A549 (cell line): ENCODE results near the gene SETD3. TPM values are rescaled to one million over a fixed set of nuclear protein-coding genes. Genes with fewer than 3 reads are reported as not detected.
A peak's percentile ranks its signal among the peaks of the same experiment; 100 is the strongest.

Experiments used
- ATAC-seq, 2 experiments: fragments of 200-7000 bp in 1 of 2; fragments of >200 bp in 1 of 2; cut with Nextera tagmentation in 1 of 2; cut with Tn5 transposase in 1 of 2; 3 replicates each; pipeline versions ENCODE4 v1.8.0 to v1.9.1; 2018 to 2020; ENCODE audit warnings: mild to moderate bottlenecking in 1 of 2, moderate library complexity in 1 of 2
- CTCF ChIA-PET: fragments of 300-600 bp; sonication (Branson Sonifier 250); formaldehyde crosslinking; extraction: SDS; loops from one replicate; lab custom pipeline; 2021; ENCODE audit warnings: antibody characterized with exemption, inconsistent platforms; lab: Yijun Ruan, JAX
- POLR2A ChIA-PET: fragments of 350-600 bp; formaldehyde crosslinking; extraction: SDS; loops from one replicate; lab custom pipeline; 2021; ENCODE audit warnings: antibody characterized with exemption, inconsistent platforms; lab: Yijun Ruan, JAX
- DNase-seq, 2 experiments: peaks; one replicate each; pipeline versions ENCODE4 v3.0.0 to v3.0.0-alpha.2; 2011 to 2016; ENCODE audit warnings: low read depth in 1 of 2, low spot score in 1 of 2
- FAIRE-seq: peaks from 2 replicates; lab custom pipeline; 2011; peaks lifted over from hg19 to GRCh38; lab: Jason Lieb, UNC
- H3K27ac ChIP-seq, 2 experiments: fragments of >200 bp; sonication (Bioruptor Twin); formaldehyde crosslinking; 3 replicates each; pipeline ENCODE4 v1.5.1; 2016 to 2017
- H3K4me1 ChIP-seq: fragments of >200 bp; sonication (Bioruptor Twin); formaldehyde crosslinking; 3 replicates; pipeline ENCODE4 v1.6.1; 2016
- H3K4me2 ChIP-seq: fragments of >200 bp; sonication (Bioruptor Twin); formaldehyde crosslinking; 3 replicates; pipeline ENCODE4 v1.6.1; 2016
- H3K4me3 ChIP-seq: fragments of >200 bp; sonication (Bioruptor Twin); formaldehyde crosslinking; 3 replicates; pipeline ENCODE4 v1.5.1; 2016
- H3K9me3 ChIP-seq: fragments of >200 bp; sonication (Bioruptor Twin); formaldehyde crosslinking; 3 replicates; pipeline ENCODE4 v1.6.1; 2016
- ATOH8 ChIP-seq: fragments of 250-450 bp; sonication (Bioruptor Pico); IDR thresholded peaks from 2 replicates; pipeline ENCODE4 v1.5.0; 2020; ENCODE audit warnings: low read depth, mild to moderate bottlenecking, moderate library complexity
- CBX2 ChIP-seq: fragments of 200-600 bp; sonication (generic); IDR thresholded peaks from 2 replicates; pipeline ENCODE4 v1.6.1; 2016; ENCODE audit warnings: low read depth, mild to moderate bottlenecking, borderline replicate concordance
- CHD4 ChIP-seq: fragments of 200-600 bp; sonication (generic); IDR thresholded peaks from 2 replicates; pipeline ENCODE4 v1.6.1; 2016; ENCODE audit warnings: antibody characterized with exemption, mild to moderate bottlenecking, borderline replicate concordance
- E2F6 ChIP-seq: IDR thresholded peaks from 2 replicates; pipeline ENCODE4 v1.6.1; 2012; ENCODE audit warnings: low read depth, borderline replicate concordance
- ELK1 ChIP-seq: fragments of 150-350 bp; IDR thresholded peaks from 2 replicates; pipeline ENCODE4 v1.6.1; 2014; ENCODE audit warnings: low read depth, mild to moderate bottlenecking, low read length
- FOSB ChIP-seq: fragments of 250-450 bp; sonication (Bioruptor Pico); IDR thresholded peaks from 2 replicates; pipeline ENCODE4 v1.5.0; 2020; ENCODE audit warnings: mild to moderate bottlenecking, moderate library complexity
- FOSL2 ChIP-seq, 2 experiments: fragments of 450-650 bp in 1 of 2; fragments of >200 bp in 1 of 2; sonication (Bioruptor Twin) in 1 of 2; formaldehyde crosslinking; IDR thresholded peaks; 2 replicates each; pipeline versions ENCODE4 v1.5.0 to v1.6.1; 2016 to 2020; ENCODE audit warnings: mild to moderate bottlenecking in 1 of 2, moderate library complexity in 1 of 2
- FOXS1 ChIP-seq: fragments of 250-450 bp; sonication (Bioruptor Pico); IDR thresholded peaks from 2 replicates; pipeline ENCODE4 v1.5.0; 2020; ENCODE audit warnings: mild to moderate bottlenecking, moderate library complexity
- HES2 ChIP-seq: fragments of >200 bp; sonication (Bioruptor Twin); formaldehyde crosslinking; IDR thresholded peaks from 2 replicates; pipeline ENCODE4 v1.6.1; 2016
- JUNB ChIP-seq: fragments of >200 bp; sonication (Bioruptor Twin); formaldehyde crosslinking; IDR thresholded peaks from 2 replicates; pipeline ENCODE4 v1.6.1; 2016
- MAZ ChIP-seq: fragments of 150-350 bp; IDR thresholded peaks from 2 replicates; pipeline ENCODE4 v1.6.1; 2014; ENCODE audit warnings: antibody characterized with exemption, low read depth, low read length, borderline replicate concordance
- NPAS2 ChIP-seq: fragments of 250-450 bp; sonication (Bioruptor Pico); IDR thresholded peaks from 2 replicates; pipeline ENCODE4 v1.8.0; 2022; ENCODE audit warnings: mild to moderate bottlenecking, moderate library complexity, borderline replicate concordance
- REST ChIP-seq: fragments of 200-600 bp; sonication (generic); IDR thresholded peaks from 2 replicates; pipeline ENCODE4 v1.6.1; 2016; ENCODE audit warnings: antibody characterized with exemption, mild to moderate bottlenecking, moderate library complexity
- RNF2 ChIP-seq: fragments of 200-600 bp; sonication (generic); IDR thresholded peaks from 2 replicates; pipeline ENCODE4 v1.6.1; 2016; ENCODE audit warnings: low read depth, mild to moderate bottlenecking, antibody characterized with exemption, moderate library complexity, borderline replicate concordance
- SMC3 ChIP-seq: fragments of >200 bp; sonication (Bioruptor Twin); formaldehyde crosslinking; IDR thresholded peaks from 3 replicates; pipeline ENCODE4 v1.6.1; 2018; ENCODE audit warnings: inconsistent platforms
- SREBF2 ChIP-seq: fragments of 450-650 bp; IDR thresholded peaks from 2 replicates; pipeline ENCODE4 v1.6.1; 2014; ENCODE audit warnings: mild to moderate bottlenecking, moderate library complexity
- WGBS: methylation state at CpG from one replicate; pipeline ENCODE4 v1.1.6; 2017; ENCODE audit errors: missing lambda C conversion rate; 5-methylcytosine and 5-hydroxymethylcytosine counted together
- polyA plus RNA-seq, 4 experiments: library from polyadenylated mRNA; depleted of rRNA in 3 of 4; stranded (reverse); fragments of >200 nt; fragmentation: RNase III in 1 of 4; extraction: RNeasy Plus Mini Kit Qiagen cat#74134 plus additional on column Dnase treatment in 1 of 4; gene quantifications; 2 replicates in 3 of 4; 3 replicates in 1 of 4; pipeline ENCODE4 v1.2.3, GENCODE V29; 2011 to 2017

SETD3 gene
- polyA plus RNA-seq, 2 of the 4 experiments (the other 2 are of a cell fraction): 43.1 to 59.7 TPM

GRCh38 chr14:99507860-99508640 is 27.4 kb upstream of the SETD3 start:
- FAIRE-seq: no peak
- no peak overlapping the region for H3K4me3 ChIP-seq
- CTCF ChIA-PET: interaction anchor here (1.0 to 1.9 kb wide), 4 partner anchors 10 to 377 kb away, joined by 3 to 11 read pairs (median 3); no protein-coding TSS in a partner anchor
- TF ChIP-seq ATOH8 (CRISPR knock-in tag) (no peak), E2F6 (no peak), FOSL2 (IDR thresholded peaks at IDR 0.05) (no peak), FOSL2 (CRISPR knock-in tag; IDR thresholded peaks at IDR 0.05) (no peak), HES2 (no peak), REST (no peak), RNF2 (no peak), FOSB (CRISPR knock-in tag) (no peak), JUNB (no peak), FOXS1 (CRISPR knock-in tag) (no peak), SMC3 (no peak), SREBF2 (no peak), MAZ (no peak), ELK1 (no peak), CHD4 (no peak), CBX2 (no peak)
- H3K4me1 ChIP-seq: no peaks in the 10 kb centered on the region
- peak; percentile 16 to 19; a peak in 3 of 6 replicates for ATAC-seq
- no peak overlapping the region for H3K4me2 ChIP-seq
- no peak for DNase-seq
- 91% methylated on average over 13 of the region's 13 CpGs for WGBS
- H3K27ac ChIP-seq: no peak overlapping the region
- H3K9me3 ChIP-seq: no peaks in the 10 kb centered on the region
- POLR2A ChIA-PET: no interaction called here

GRCh38 chr14:99506276-99506675 is 25.6 kb upstream of the SETD3 start:
- H3K27ac ChIP-seq: no peak overlapping the region
- no peaks in the 10 kb centered on the region for H3K4me1 ChIP-seq
- ATAC-seq (no peak), FAIRE-seq (no peak), DNase-seq (no peak)
- ChIA-PET POLR2A (no interaction called here), CTCF (interaction anchor here (0.8 to 1.5 kb wide), 3 partner anchors 11 to 13 kb away, joined by 3 to 6 read pairs (median 4); no protein-coding TSS in a partner anchor)
- no peak overlapping the region for H3K4me3 ChIP-seq
- 93% methylated on average over 6 of the region's 6 CpGs for WGBS
- H3K4me2 ChIP-seq: no peak overlapping the region
- no peak for TF ChIP-seq NPAS2 (CRISPR knock-in tag)
- H3K9me3 ChIP-seq: no peaks in the 10 kb centered on the region
